HUES6 (cell line): ENCODE measurements around the gene SLC6A8.
A peak's percentile ranks its signal among the peaks of the same experiment; 100 is the strongest.
"Not testable (repeated sequence)": the region's sequence is repeated elsewhere in the genome, so short reads cannot be mapped to it uniquely, and the experiment has no call there.

Experiments
- H3K27ac ChIP-seq: 2 replicates; pipeline ENCODE4 v1.7.0; 2013; ENCODE audit warnings: low read depth, mild to moderate bottlenecking, low read length, inconsistent platforms
- H3K27me3 ChIP-seq: 2 replicates; pipeline ENCODE4 v1.6.1; 2013; ENCODE audit warnings: low read length; ENCODE audit not compliant: control insufficient read depth, insufficient read depth
- H3K36me3 ChIP-seq: 2 replicates; pipeline ENCODE4 v1.6.1; 2013; ENCODE audit warnings: low read length; ENCODE audit not compliant: control insufficient read depth, insufficient read depth
- H3K4me1 ChIP-seq: 2 replicates; pipeline ENCODE4 v1.6.1; 2013; ENCODE audit warnings: low read length; ENCODE audit not compliant: control insufficient read depth, insufficient read depth
- H3K4me3 ChIP-seq: 2 replicates; pipeline ENCODE4 v1.5.1; 2013; ENCODE audit warnings: low read depth, low read length
- H3K9ac ChIP-seq: one replicate; pipeline ENCODE4 v1.6.1; 2013; ENCODE audit warnings: mild to moderate bottlenecking, low read length
- H3K9me3 ChIP-seq: 2 replicates; pipeline ENCODE4 v1.6.1; 2013; ENCODE audit warnings: low read depth, low read length; ENCODE audit not compliant: control insufficient read depth, insufficient read depth

The SLC6A8 gene

GRCh38 chrX:153738056-153738605 is 50.4 kb downstream of the SLC6A8 start:
- Histone ChIP-seq H3K4me1 (peaks cover 16% of the 10 kb centered on the region; the same call in 1 of the 2 replicates), H3K27ac (no peak overlapping the region), H3K4me3 (no peak overlapping the region), H3K9ac (no peak overlapping the region), H3K9me3 (peaks cover 29% of the 10 kb centered on the region; the same call in 1 of the 2 replicates), H3K27me3 (no peaks in the 10 kb centered on the region), H3K36me3 (peaks cover 6% of the 10 kb centered on the region; the same call in 1 of the 2 replicates)

- Histone ChIP-seq H3K27ac (no peak overlapping the region), H3K4me3 (no peak overlapping the region), H3K9me3 (peaks cover 24% of the 10 kb centered on the region; the same call in 1 of the 2 replicates), H3K36me3 (peaks cover 6% of the 10 kb centered on the region; the same call in 1 of the 2 replicates), H3K27me3 (no peaks in the 10 kb centered on the region), H3K9ac (no peak overlapping the region), H3K4me1 (peaks cover 19% of the 10 kb centered on the region; the same call in 1 of the 2 replicates)
These were observed 52.2 kb downstream of the SLC6A8 start for GRCh38 chrX:153739754-153740486.

- H3K27ac ChIP-seq: no peak overlapping the region
- peaks cover 16% of the 10 kb centered on the region; the same call in 1 of the 2 replicates for H3K9me3 ChIP-seq
- H3K9ac ChIP-seq: no peak overlapping the region
- H3K4me3 ChIP-seq: no peak overlapping the region
- peaks cover 6% of the 10 kb centered on the region; the same call in 1 of the 2 replicates for H3K36me3 ChIP-seq
- H3K4me1 ChIP-seq: peaks cover 11% of the 10 kb centered on the region; the same call in 1 of the 2 replicates
- no peaks in the 10 kb centered on the region for H3K27me3 ChIP-seq
These were observed 53.0 kb downstream of the SLC6A8 start for GRCh38 chrX:153740631-153741222.

- H3K27ac ChIP-seq: no peak overlapping the region
- no peak overlapping the region for H3K9ac ChIP-seq
- H3K9me3 ChIP-seq: peaks cover 16% of the 10 kb centered on the region; the same call in 1 of the 2 replicates
- no peaks in the 10 kb centered on the region for H3K27me3 ChIP-seq
- H3K4me1 ChIP-seq: peaks cover 6% of the 10 kb centered on the region; the same call in 1 of the 2 replicates
- H3K36me3 ChIP-seq: peaks cover 6% of the 10 kb centered on the region; the same call in 1 of the 2 replicates
- H3K4me3 ChIP-seq: no peak overlapping the region
These were observed 53.7 kb downstream of the SLC6A8 start for GRCh38 chrX:153741446-153741845.

GRCh38 chrX:153742111-153742510 is 54.4 kb downstream of the SLC6A8 start:
- not testable (repeated sequence) for H3K9me3 ChIP-seq, H3K27ac ChIP-seq, H3K36me3 ChIP-seq, H3K9ac ChIP-seq, H3K27me3 ChIP-seq, H3K4me3 ChIP-seq, H3K4me1 ChIP-seq

- not testable (repeated sequence) for H3K4me1 ChIP-seq, H3K9me3 ChIP-seq, H3K27ac ChIP-seq, H3K36me3 ChIP-seq, H3K27me3 ChIP-seq, H3K9ac ChIP-seq
- peak overlapping the region; percentile 12; the same call in 1 of the 2 replicates for H3K4me3 ChIP-seq
These were observed 55.2 kb downstream of the SLC6A8 start for GRCh38 chrX:153742796-153743467.

GRCh38 chrX:153743468-153744209 is 55.9 kb downstream of the SLC6A8 start:
- not testable (repeated sequence) for H3K4me1 ChIP-seq, H3K36me3 ChIP-seq, H3K27me3 ChIP-seq, H3K9me3 ChIP-seq
- H3K4me3 ChIP-seq: peak overlapping the region; percentile 65
- peak overlapping the region; percentile 44 for H3K9ac ChIP-seq
- H3K27ac ChIP-seq: peak overlapping the region; percentile 30; the same call in 1 of the 2 replicates

- H3K36me3 ChIP-seq: no peaks in the 10 kb centered on the region
- H3K27ac ChIP-seq: peak overlapping the region; percentile 30; the same call in 1 of the 2 replicates
- peak overlapping the region; percentile 44 for H3K9ac ChIP-seq
These were observed 56.7 kb downstream of the SLC6A8 start for GRCh38 chrX:153744210-153745066.

GRCh38 chrX:153745067-153745433 is 57.3 kb downstream of the SLC6A8 start:
- not testable (repeated sequence) for H3K4me1 ChIP-seq, H3K9me3 ChIP-seq, H3K36me3 ChIP-seq

More at GRCh38 chrX:153744210-153745066, 56.7 kb downstream of the SLC6A8 start:
- Histone ChIP-seq H3K9me3 (peaks cover 11% of the 10 kb centered on the region; the same call in 1 of the 2 replicates), H3K4me1 (peaks cover 4% of the 10 kb centered on the region; the same call in 1 of the 2 replicates), H3K4me3 (peak overlapping the region; percentile 65), H3K27me3 (no peaks in the 10 kb centered on the region)

More at GRCh38 chrX:153745067-153745433, 57.3 kb downstream of the SLC6A8 start:
- H3K27ac ChIP-seq, H3K27me3 ChIP-seq, H3K9ac ChIP-seq, H3K4me3 ChIP-seq: not testable (repeated sequence)
